SU-DHL-6 (cell line): ENCODE measurements around the gene CNNM1.

ENCODE experiments used
- H2AFZ ChIP-seq: fragments of 200-600 bp; sonication (generic); 2 replicates; pipeline ENCODE4 v1.6.1; 2014; ENCODE audit warnings: low read depth, mild to moderate bottlenecking, moderate library complexity, mixed read lengths, antibody characterized with exemption, low read length; ENCODE audit not compliant: severe bottlenecking
- H3F3A ChIP-seq: fragments of 200-600 bp; shearing (Covaris generic); 2 replicates; pipeline ENCODE4 v1.6.0; 2016; ENCODE audit warnings: antibody characterized with exemption, mild to moderate bottlenecking; ENCODE audit not compliant: insufficient read depth
- H3K27ac ChIP-seq: fragments of 200-600 bp; sonication (generic); 2 replicates; pipeline ENCODE4 v1.5.1; 2016; ENCODE audit warnings: low read depth, mild to moderate bottlenecking, low read length, moderate library complexity, mixed read lengths
- H3K27me3 ChIP-seq: fragments of 200-600 bp; sonication (generic), shearing (Covaris generic); 2 replicates; pipeline ENCODE4 v1.6.0; 2014; ENCODE audit warnings: mild to moderate bottlenecking, low read length
- H3K36me3 ChIP-seq: fragments of 200-600 bp; sonication (generic); 2 replicates; pipeline ENCODE4 v1.6.1; 2014; ENCODE audit warnings: mild to moderate bottlenecking, low read length, mixed read lengths
- H3K4me2 ChIP-seq: fragments of 300-600, 200-600 bp; shearing (Covaris generic), sonication (generic); 2 replicates; pipeline ENCODE4 v1.6.0; 2014; ENCODE audit warnings: low read length, low read depth, mild to moderate bottlenecking; ENCODE audit not compliant: poor library complexity, severe bottlenecking
- H3K4me3 ChIP-seq: fragments of 200-600 bp; sonication (generic); 2 replicates; pipeline ENCODE4 v1.5.1; 2014; ENCODE audit warnings: antibody characterized with exemption, low read length, mild to moderate bottlenecking, mixed read lengths; ENCODE audit not compliant: insufficient read depth, poor library complexity, severe bottlenecking
- H3K79me2 ChIP-seq: fragments of 200-600 bp; sonication (generic); 2 replicates; pipeline ENCODE4 v1.6.1; 2014; ENCODE audit warnings: mild to moderate bottlenecking, low read length, moderate library complexity; ENCODE audit not compliant: insufficient read depth
- H3K9ac ChIP-seq: fragments of 200-600 bp; sonication (generic); 2 replicates; pipeline ENCODE4 v1.7.0; 2014; ENCODE audit warnings: mild to moderate bottlenecking, low read length
- H3K9me2 ChIP-seq: fragments of 200-600 bp; sonication (generic); replicated peaks from 2 replicates; pipeline ENCODE4 v1.6.1; 2014; ENCODE audit warnings: low read length; ENCODE audit not compliant: insufficient read depth
- H3K9me3 ChIP-seq: fragments of 200-600 bp; sonication (generic); 2 replicates; pipeline ENCODE4 v1.6.1; 2014; ENCODE audit warnings: low read length, mixed read lengths; ENCODE audit not compliant: insufficient read depth
- H4K20me1 ChIP-seq: fragments of 200-600 bp; sonication (generic); 2 replicates; pipeline ENCODE4 v1.6.1; 2014; ENCODE audit warnings: low read depth, mild to moderate bottlenecking, antibody characterized with exemption, low read length, moderate library complexity, mixed read lengths
- CTCF ChIP-seq: fragments of 200-600 bp; sonication (generic); IDR thresholded peaks from one replicate; pipeline ENCODE4 v1.5.1; 2017; ENCODE audit warnings: antibody characterized with exemption, mild to moderate bottlenecking, low read length, moderate library complexity; ENCODE audit not compliant: insufficient read depth, poor library complexity, severe bottlenecking
- EZH2phosphoT487 ChIP-seq: fragments of 200-600 bp; sonication (generic), shearing (Covaris generic); conservative IDR thresholded peaks from 2 replicates; pipeline ENCODE4 v1.6.1; 2018; ENCODE audit warnings: mild to moderate bottlenecking, antibody characterized with exemption, low read length, moderate library complexity, mixed read lengths

The CNNM1 gene

GRCh38 chr10:99329304-99329553 is at the start of gene CNNM1:
CNNM1 (plus strand) TSS chr10:99329356; CDS start chr10:99329388, 32 bp downstream.
- Histone ChIP-seq H2AFZ (no peak within 1 kb of the TSS), H3K9me2 (no peaks in the 10 kb centered on the region), H4K20me1 (no peaks in the 10 kb centered on the region), H3F3A (no peaks in the 10 kb centered on the region), H3K4me3 (no peak within 1 kb of the TSS), H3K4me2 (no peak within 1 kb of the TSS), H3K27me3 (no peaks in the 10 kb centered on the region), H3K9ac (no peak within 1 kb of the TSS), H3K9me3 (no peaks in the 10 kb centered on the region), H3K79me2 (no peaks in the 10 kb centered on the region), H3K36me3 (no peaks in the 10 kb centered on the region), H3K27ac (no peak within 1 kb of the TSS)
- TF ChIP-seq EZH2phosphoT487: no peak
- no peak for TF ChIP-seq CTCF

GRCh38 chr10:99279626-99280111 is 49.5 kb upstream of the CNNM1 start:
- Histone ChIP-seq H3K4me3 (no peak overlapping the region), H4K20me1 (no peaks in the 10 kb centered on the region), H3K27ac (no peak overlapping the region), H3K9me2 (no peaks in the 10 kb centered on the region), H3K4me2 (no peak overlapping the region), H3K27me3 (no peaks in the 10 kb centered on the region), H3K36me3 (no peaks in the 10 kb centered on the region), H3K9me3 (peaks cover 6% of the 10 kb centered on the region; the same call in 1 of the 2 replicates), H3K9ac (no peak overlapping the region), H2AFZ (no peak overlapping the region), H3K79me2 (no peaks in the 10 kb centered on the region), H3F3A (no peaks in the 10 kb centered on the region)
- TF ChIP-seq EZH2phosphoT487 (no peak), CTCF (no peak)

- no peak for TF ChIP-seq CTCF
- no peak for TF ChIP-seq EZH2phosphoT487
- H3K9me3 ChIP-seq: peaks cover 6% of the 10 kb centered on the region; the same call in 1 of the 2 replicates
- H3K27me3 ChIP-seq: no peaks in the 10 kb centered on the region
- no peaks in the 10 kb centered on the region for H3K79me2 ChIP-seq
- no peak overlapping the region for H3K4me3 ChIP-seq
- H2AFZ ChIP-seq: no peak overlapping the region
- H3K27ac ChIP-seq: no peak overlapping the region
- no peaks in the 10 kb centered on the region for H3K36me3 ChIP-seq
- H4K20me1 ChIP-seq: no peaks in the 10 kb centered on the region
- no peak overlapping the region for H3K9ac ChIP-seq
- H3K9me2 ChIP-seq: no peaks in the 10 kb centered on the region
- no peaks in the 10 kb centered on the region for H3F3A ChIP-seq
- H3K4me2 ChIP-seq: no peak overlapping the region
Observed at GRCh38 chr10:99280472-99280871, 48.7 kb upstream of the CNNM1 start.

GRCh38 chr10:99285881-99286280 is 43.3 kb upstream of the CNNM1 start:
- H3K27ac ChIP-seq: no peak overlapping the region
- no peak overlapping the region for H3K9ac ChIP-seq
- no peak overlapping the region for H3K4me3 ChIP-seq
- H3K9me2 ChIP-seq: no peaks in the 10 kb centered on the region
- no peaks in the 10 kb centered on the region for H3K79me2 ChIP-seq
- H3K27me3 ChIP-seq: no peaks in the 10 kb centered on the region
- TF ChIP-seq CTCF (no peak), EZH2phosphoT487 (no peak)
- no peak overlapping the region for H3K4me2 ChIP-seq
- H4K20me1 ChIP-seq: no peaks in the 10 kb centered on the region
- no peaks in the 10 kb centered on the region for H3F3A ChIP-seq
- no peaks in the 10 kb centered on the region for H3K36me3 ChIP-seq
- H2AFZ ChIP-seq: no peak overlapping the region
- H3K9me3 ChIP-seq: peaks cover 6% of the 10 kb centered on the region; the same call in 1 of the 2 replicates
